ENCODE measurements around the gene LSM3. TPM values are rescaled to one million over a fixed set of nuclear protein-coding genes. Genes with fewer than 3 reads are reported as not detected.

The LSM3 gene
- total RNA-seq, 2 experiments from 2014 or later: 12.4 to 21.9 TPM

GRCh38 chr3:14179114-14179465 is 473 bp downstream of the LSM3 start:
- H3K4me3 ChIP-seq (ENCODE audit: low read depth, low read length, poor library complexity, severe bottlenecking): peak overlapping the region; percentile 91
- peaks cover 16% of the 10 kb centered on the region for H4K20me1 ChIP-seq (ENCODE audit: insufficient read depth, low read length)
- H3K4me2 ChIP-seq (ENCODE audit: low read length): peak overlapping the region; percentile 84
- TSS peak; percentile 86 for BruUV-seq (replicated peaks)
- no peaks in the 10 kb centered on the region for H3K9me3 ChIP-seq (ENCODE audit: low read length)
- H2AFZ ChIP-seq (ENCODE audit: low read length): peak overlapping the region; percentile 90
- peak overlapping the region; percentile 52 for H3K27ac ChIP-seq (ENCODE audit: low read depth, low read length, poor library complexity, severe bottlenecking)
- peaks cover 90% of the 10 kb centered on the region for H3K79me2 ChIP-seq (ENCODE audit: insufficient read depth, low read depth, low read length)
- H3K36me3 ChIP-seq (ENCODE audit: insufficient read depth, low read length): peaks cover 33% of the 10 kb centered on the region
- no peak for TF ChIP-seq CTCF (conservative IDR thresholded peaks at IDR 0.05; ENCODE audit: low read length)
- no peak for TF ChIP-seq EZH2phosphoT487 (IDR thresholded peaks at IDR 0.05; ENCODE audit: borderline replicate concordance, low read depth, low read length)
- POLR2A ChIA-PET: interaction anchor here (0.5 to 2.2 kb wide), 9 partner anchors 9 to 319 kb away, joined by 3 to 20 read pairs (median 4); partner anchors contain the start of genes CHCHD4 and TMEM43
- CTCF ChIA-PET (ENCODE audit: unreplicated experiment): interaction anchor here (0.6 to 1.2 kb wide), 3 partner anchors 24 to 56 kb away, joined by 3 to 4 read pairs (median 3); no protein-coding TSS in a partner anchor
- H3K4me1 ChIP-seq (ENCODE audit: insufficient read depth, low read length, poor library complexity, severe bottlenecking): peaks cover 51% of the 10 kb centered on the region
- no peak for DNase-seq (ENCODE audit: low spot score)
- no peaks in the 10 kb centered on the region for H3K9me2 ChIP-seq (ENCODE audit: insufficient read depth, low read length)
- intact Hi-C loops (cut with micrococcal nuclease; ENCODE audit: unreplicated experiment): loop anchor here (5.0 kb wide), 1 partner anchor 768 kb away; the partner anchor contains the start of gene NR2C2

GRCh38 chr3:14179795-14180194 is 1.2 kb downstream of the LSM3 start:
- TF ChIP-seq CTCF (conservative IDR thresholded peaks at IDR 0.05; ENCODE audit: low read length): no peak
- TF ChIP-seq EZH2phosphoT487 (IDR thresholded peaks at IDR 0.05; ENCODE audit: borderline replicate concordance, low read depth, low read length): no peak
- no peak overlapping the region for H3K27ac ChIP-seq (ENCODE audit: low read depth, low read length, poor library complexity, severe bottlenecking)

GRCh38 chr3:14181253-14181652 is 2.6 kb downstream of the LSM3 start:
- no peak for DNase-seq (ENCODE audit: low spot score)
- ChIA-PET POLR2A (interaction anchor here (0.6 kb wide), 1 partner anchor 132 kb away, joined by 4 read pairs; no protein-coding TSS in a partner anchor), CTCF (ENCODE audit: unreplicated experiment) (no interaction called here)
- H3K4me1 ChIP-seq (ENCODE audit: insufficient read depth, low read length, poor library complexity, severe bottlenecking): peaks cover 29% of the 10 kb centered on the region
- no peak overlapping the region for H3K27ac ChIP-seq (ENCODE audit: low read depth, low read length, poor library complexity, severe bottlenecking)
- H3K9me3 ChIP-seq (ENCODE audit: low read length): no peaks in the 10 kb centered on the region
- peaks cover 68% of the 10 kb centered on the region for H3K79me2 ChIP-seq (ENCODE audit: insufficient read depth, low read depth, low read length)
- H3K9me2 ChIP-seq (ENCODE audit: insufficient read depth, low read length): no peaks in the 10 kb centered on the region
- H4K20me1 ChIP-seq (ENCODE audit: insufficient read depth, low read length): peaks cover 2% of the 10 kb centered on the region; the same call in 1 of the 2 replicates
- no peak for TF ChIP-seq CTCF (conservative IDR thresholded peaks at IDR 0.05; ENCODE audit: low read length)
- TF ChIP-seq EZH2phosphoT487 (IDR thresholded peaks at IDR 0.05; ENCODE audit: borderline replicate concordance, low read depth, low read length): no peak
- intact Hi-C loops (cut with micrococcal nuclease; ENCODE audit: unreplicated experiment): no loop called here
- H2AFZ ChIP-seq (ENCODE audit: low read length): no peak overlapping the region
- H3K4me2 ChIP-seq (ENCODE audit: low read length): no peak overlapping the region
- BruUV-seq (replicated peaks): no TSS peak
- H3K4me3 ChIP-seq (ENCODE audit: low read depth, low read length, poor library complexity, severe bottlenecking): no peak overlapping the region
- peaks cover 50% of the 10 kb centered on the region for H3K36me3 ChIP-seq (ENCODE audit: insufficient read depth, low read length)

More at GRCh38 chr3:14179795-14180194, 1.2 kb downstream of the LSM3 start:
- Histone ChIP-seq H3K4me3 (ENCODE audit: low read depth, low read length, poor library complexity, severe bottlenecking) (peak overlapping the region; percentile 91), H3K36me3 (ENCODE audit: insufficient read depth, low read length) (peaks cover 35% of the 10 kb centered on the region), H2AFZ (ENCODE audit: low read length) (no peak overlapping the region), H3K79me2 (ENCODE audit: insufficient read depth, low read depth, low read length) (peaks cover 83% of the 10 kb centered on the region), H3K9me3 (ENCODE audit: low read length) (no peaks in the 10 kb centered on the region), H4K20me1 (ENCODE audit: insufficient read depth, low read length) (peaks cover 11% of the 10 kb centered on the region), H3K9me2 (ENCODE audit: insufficient read depth, low read length) (no peaks in the 10 kb centered on the region), H3K4me1 (ENCODE audit: insufficient read depth, low read length, poor library complexity, severe bottlenecking) (peaks cover 44% of the 10 kb centered on the region), H3K4me2 (ENCODE audit: low read length) (peak overlapping the region; percentile 84)
- DNase-seq (ENCODE audit: low spot score): no peak
- CTCF ChIA-PET (ENCODE audit: unreplicated experiment): interaction anchor here (0.6 to 1.2 kb wide), 2 partner anchors 24 to 57 kb away, joined by 3 read pairs; no protein-coding TSS in a partner anchor
- POLR2A ChIA-PET: interaction anchor here (0.5 to 2.2 kb wide), 8 partner anchors 9 to 320 kb away, joined by 3 to 8 read pairs (median 4); no protein-coding TSS in a partner anchor
- intact Hi-C loops (cut with micrococcal nuclease; ENCODE audit: unreplicated experiment): loop anchor here (5.0 kb wide), 1 partner anchor 768 kb away; the partner anchor contains the start of gene NR2C2
- BruUV-seq (replicated peaks): no TSS peak
